PFSK-1 (cell line): ENCODE data around the gene ATP6V0D1.

Experiments
- POLR2AphosphoS5 ChIP-seq: IDR thresholded peaks from 2 replicates; pipeline ENCODE4 v1.6.1; 2012; ENCODE audit warnings: low read depth, mild to moderate bottlenecking, control low read depth, low read length, moderate library complexity
- REST ChIP-seq, 2 experiments: IDR thresholded peaks; 2 replicates each; pipeline versions ENCODE4 v1.6.1 to v1.8.0; 2011 to 2012; ENCODE audit warnings: low read depth in 2 of 2, low read length in 2 of 2, control low read depth in 1 of 2, inconsistent platforms in 1 of 2, mild to moderate bottlenecking in 1 of 2, moderate library complexity in 1 of 2; ENCODE audit not compliant: insufficient read depth in 1 of 2
- SIN3A ChIP-seq: IDR thresholded peaks from 2 replicates; pipeline ENCODE4 v1.6.1; 2012; ENCODE audit warnings: mild to moderate bottlenecking, low read length, moderate library complexity, borderline replicate concordance; ENCODE audit not compliant: insufficient read depth
- TAF1 ChIP-seq: IDR thresholded peaks from 2 replicates; pipeline ENCODE4 v1.6.1; 2012; ENCODE audit warnings: low read length, control low read depth, borderline replicate concordance; ENCODE audit not compliant: insufficient read depth

GRCh38 chr16:67436640-67437193 is 44.2 kb downstream of the ATP6V0D1 start:
- no peak for TF ChIP-seq SIN3A
- no peak for TF ChIP-seq POLR2AphosphoS5
- no peak for TF ChIP-seq TAF1
- no peak for TF ChIP-seq REST (IDR thresholded peaks at IDR 0.05; ENCODE audit: insufficient read depth in 1 of 2, low read depth in 2 of 2, low read length in 2 of 2)
